Activated T-cell treated with anti-CD3 and anti-CD28 coated beads for 4 hours (primary cell): ENCODE results near the gene FOXF2.

Source experiments
- DNase-seq: peaks from one replicate; pipeline ENCODE4 v3.0.0-alpha.2; 2020

Gene FOXF2

DNA sequence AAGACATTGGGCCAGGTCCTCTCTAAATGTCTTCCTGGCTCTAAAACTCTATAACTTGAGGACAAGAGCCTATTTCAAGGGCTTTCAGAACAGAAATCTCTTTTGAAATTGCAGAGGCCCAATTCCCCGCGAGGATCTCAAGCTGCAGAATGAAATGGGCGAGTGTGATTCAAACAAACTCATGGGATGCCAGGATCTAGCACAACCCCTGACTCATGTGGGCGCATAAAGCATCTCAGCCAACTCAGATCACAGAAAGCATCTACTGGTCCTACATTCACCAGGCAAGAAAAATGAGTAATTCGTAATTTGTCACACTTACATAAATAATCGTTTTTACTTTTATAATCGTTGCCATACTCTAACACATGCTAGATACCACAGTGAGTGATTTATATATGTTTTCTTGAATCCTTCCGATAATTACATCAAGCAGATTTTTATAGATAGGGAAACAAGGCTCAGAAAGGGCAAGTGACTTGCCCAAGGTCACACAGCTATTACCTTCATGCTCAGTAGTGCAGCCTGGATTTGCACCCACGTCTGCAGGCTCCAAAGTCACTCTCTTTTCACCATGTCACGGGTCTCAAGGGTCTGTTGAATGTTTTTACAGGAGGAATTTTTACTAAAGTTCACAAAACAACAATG, 26.2 kb downstream of the FOXF2 start:
- no peak for DNase-seq

DNA sequence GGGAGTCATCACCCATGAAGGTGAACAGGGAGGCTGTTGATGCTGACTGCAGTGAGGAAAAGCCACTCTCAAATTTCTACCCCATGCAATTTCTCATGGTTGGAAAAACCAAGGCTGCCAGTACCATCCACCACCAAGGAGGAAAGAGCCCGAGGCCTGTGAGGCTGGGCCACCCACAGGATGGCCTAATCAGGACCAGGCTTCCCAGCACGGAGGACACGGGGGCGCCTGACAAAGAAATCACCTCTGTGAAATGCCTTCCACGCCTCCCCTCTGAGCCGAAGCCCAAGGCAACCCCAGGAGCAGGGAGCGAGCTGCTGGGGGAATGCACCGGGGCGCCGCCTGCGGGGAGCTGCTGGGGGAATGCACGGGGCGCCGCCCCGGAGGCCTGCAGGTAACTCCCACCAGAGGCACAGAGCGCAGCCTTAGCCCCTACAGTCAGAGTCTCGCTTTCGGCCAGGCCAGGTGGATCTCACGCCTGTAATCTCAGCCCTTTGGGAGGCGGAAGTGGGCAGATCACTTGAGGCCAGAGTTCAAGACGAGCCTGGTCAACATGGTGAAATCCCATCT, 26.9 kb downstream of the FOXF2 start:
- DNase-seq, result no peak

DNA sequence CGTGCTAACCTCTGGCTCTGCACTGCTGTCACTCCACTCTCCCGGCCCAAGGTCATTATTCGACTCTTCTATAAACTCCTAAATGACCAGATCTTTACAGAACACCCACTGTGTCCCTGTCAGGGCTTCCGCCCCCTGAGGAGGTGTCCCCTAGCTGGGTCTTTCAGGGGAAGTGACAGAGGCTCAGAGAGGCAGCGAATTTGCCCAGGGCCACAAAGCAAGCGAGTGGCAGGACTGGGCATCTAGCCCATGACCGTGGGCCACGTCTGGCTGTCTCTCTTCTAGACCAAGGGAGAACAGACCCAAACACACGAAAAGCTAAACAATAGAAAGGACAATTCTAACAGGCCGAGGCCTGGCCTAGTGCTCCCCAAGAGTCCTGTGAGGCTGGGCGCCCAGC, 27.4 kb downstream of the FOXF2 start:
- no peak for DNase-seq

DNA sequence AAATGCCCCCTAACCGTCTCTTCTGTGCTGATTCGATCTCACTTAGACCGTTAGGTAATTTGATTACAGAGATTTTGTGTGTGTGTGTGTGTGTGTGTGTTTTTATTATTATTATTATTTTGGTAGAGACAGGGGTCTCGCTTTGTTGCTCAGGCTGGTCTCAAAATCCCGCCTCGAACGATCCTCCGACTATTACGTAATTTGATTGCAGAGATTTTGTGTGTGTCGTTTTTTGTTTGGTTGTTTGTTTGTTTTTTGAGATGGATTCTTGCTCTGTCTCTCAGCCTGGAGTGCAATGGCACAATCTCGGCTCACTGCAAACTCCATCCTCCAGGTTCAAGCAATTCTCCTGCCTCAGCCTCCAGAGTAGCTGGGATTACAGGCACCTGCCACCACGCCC, 28.3 kb downstream of the FOXF2 start:
- DNase-seq, result no peak

DNA sequence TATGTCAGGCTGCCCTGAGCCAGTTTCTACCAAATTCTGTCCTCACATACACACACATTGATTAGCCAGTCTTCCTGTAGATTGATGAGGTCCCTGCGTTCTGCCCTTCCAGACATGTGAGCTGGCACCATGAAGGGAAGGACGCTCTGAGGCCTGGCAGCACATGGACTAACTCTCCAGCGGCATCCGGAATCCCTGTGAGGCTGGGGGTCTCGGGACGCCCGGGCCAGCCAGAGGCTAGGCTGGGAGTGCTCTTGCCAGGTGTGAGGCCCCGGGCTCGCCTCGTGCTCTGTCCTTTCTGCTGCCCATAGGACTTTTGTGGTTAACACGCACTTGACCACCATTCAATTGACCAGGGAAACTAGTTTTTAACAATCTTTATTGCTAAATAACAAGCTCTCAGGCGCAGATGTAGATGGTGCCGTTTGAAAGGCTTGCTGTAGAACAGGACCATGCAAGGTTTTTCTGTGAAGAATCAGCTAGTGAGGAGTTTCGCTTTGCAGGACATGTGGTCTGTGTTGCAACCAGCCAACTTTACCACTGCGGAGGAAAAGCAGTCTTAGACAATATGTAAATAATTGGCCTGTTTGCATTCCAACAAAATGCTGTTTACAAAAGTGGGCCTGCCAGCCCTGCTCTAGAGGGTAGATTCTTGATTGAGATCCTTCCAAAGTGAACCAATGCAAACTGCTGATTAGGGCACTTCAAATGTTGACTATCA, 29.3 kb downstream of the FOXF2 start:
- no peak for DNase-seq

DNA sequence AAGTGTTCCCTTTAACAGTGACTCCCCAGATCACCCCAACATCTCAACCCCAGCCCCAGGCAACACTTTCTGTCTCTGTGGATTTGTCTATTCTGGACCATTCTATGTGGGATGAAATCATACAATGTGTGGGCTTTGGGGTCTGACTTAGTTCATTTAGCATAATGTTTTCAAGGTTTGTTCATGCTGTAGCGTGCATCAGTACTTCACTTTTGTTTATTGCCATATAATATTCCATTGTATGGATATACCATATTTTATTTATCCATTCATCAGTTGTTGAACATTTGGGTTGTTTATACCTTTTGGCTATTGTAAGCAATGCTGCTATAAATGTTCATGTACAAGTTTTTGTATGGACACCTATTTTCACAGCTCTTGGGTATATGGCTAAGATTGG, 31.0 kb downstream of the FOXF2 start:
- DNase-seq, result no peak

DNA sequence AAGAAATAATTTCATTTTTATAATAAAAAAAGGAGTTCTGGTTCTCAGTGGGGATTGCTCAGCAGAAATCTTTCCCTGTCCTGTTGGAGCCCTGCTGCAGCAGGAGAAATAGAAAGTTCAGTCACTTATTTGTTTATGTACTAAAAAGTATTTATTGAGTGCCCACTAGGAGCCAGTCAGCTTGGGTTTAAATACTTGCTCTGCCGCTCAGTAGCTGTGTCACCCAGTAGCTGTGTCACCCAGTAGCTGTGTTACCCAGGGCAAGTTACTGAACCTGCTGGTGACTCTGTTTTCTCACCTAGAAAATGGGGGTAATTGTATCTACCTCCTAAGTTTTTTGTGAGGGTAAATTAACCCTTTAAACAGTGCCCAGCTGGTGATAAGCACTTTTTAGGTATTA, 32.9 kb downstream of the FOXF2 start:
- DNase-seq, result no peak

DNA sequence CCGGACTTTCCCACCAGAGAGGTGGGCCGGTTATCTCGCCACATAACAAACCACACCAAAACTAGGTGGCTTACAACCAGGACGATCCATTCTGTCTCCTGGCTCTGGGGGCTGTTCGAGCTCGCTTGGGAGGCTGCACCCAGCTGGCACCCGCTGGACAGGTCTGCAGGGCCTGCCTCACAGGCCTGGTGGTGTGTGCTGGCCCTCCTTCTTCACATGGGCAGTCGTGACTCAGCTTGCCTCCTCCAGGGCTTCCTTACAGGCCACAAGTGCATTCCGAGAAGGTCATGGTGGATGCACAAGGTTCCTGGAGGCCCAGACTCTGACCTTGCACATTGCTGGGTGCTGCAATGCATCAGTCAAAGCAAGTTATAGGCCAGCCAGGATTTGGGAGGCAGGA, 34.2 kb downstream of the FOXF2 start:
- DNase-seq, result no peak

DNA sequence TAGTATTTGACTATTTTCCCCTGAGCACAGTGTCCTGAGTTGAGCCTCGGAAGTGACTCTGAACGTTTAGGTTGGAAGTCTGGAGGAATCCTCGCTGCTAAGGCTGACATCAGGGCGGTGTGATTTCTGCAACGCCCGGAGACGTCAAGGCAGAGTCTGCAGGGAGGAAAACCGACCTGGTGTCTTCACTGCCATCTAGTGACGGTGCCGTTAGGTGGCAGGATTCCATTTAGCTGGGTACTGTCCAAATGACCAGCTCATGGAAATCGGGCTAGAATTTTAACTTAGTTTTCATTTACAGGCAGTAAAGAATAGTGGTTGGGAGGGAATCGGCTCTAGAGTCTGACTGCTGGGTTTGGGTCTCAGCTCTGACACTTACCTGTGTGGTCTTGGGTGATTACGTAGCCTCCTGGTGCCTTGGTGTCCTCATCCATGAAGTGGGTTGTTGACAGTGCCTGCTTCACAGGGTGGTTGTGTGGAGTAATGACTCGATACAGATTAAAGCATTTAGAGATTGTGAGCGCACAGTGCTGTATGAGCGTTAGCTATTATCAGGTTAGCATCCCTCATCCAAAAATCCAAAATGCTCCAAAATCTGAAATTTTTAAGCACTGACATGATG, 35.0 kb downstream of the FOXF2 start:
- no peak for DNase-seq

DNA sequence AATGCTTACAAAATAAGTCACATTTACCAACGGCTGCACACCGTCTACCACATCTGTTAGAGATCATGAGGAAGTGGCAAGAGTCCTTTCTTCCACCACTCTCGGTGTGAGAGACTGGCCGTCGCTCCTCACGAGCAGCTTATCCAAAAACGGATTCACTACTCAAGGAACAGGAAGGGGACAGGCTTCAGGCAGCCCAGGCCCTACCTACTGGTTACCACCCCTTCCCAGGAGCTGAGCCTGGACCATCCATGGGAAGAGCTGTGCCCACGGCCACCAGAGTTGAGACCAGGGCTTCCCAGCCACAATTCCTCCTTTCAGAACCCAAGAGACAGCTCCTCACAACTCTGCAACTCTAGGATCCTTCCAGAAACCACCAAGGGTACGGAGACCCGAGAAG, 37.0 kb downstream of the FOXF2 start:
- DNase-seq, result no peak

DNA sequence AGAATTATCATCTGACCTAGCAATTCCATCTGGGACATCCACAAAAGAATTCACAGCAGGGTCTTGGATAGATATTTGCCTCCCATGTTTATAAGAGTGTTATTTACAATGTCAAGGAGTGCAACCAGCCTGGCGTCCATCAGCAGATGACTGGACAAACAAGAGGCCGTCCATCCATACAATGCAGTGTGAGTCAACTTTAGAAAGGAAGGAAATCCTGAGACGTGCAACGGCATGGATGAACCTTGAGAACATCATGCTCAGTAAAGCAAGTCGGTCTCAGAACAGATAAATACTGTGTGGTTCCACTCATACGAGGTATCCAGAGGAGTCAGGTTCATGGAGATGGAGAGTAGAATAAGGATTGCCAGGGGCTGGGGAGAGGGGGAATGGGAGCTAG, 46.4 kb downstream of the FOXF2 start:
- DNase-seq, result no peak

DNA sequence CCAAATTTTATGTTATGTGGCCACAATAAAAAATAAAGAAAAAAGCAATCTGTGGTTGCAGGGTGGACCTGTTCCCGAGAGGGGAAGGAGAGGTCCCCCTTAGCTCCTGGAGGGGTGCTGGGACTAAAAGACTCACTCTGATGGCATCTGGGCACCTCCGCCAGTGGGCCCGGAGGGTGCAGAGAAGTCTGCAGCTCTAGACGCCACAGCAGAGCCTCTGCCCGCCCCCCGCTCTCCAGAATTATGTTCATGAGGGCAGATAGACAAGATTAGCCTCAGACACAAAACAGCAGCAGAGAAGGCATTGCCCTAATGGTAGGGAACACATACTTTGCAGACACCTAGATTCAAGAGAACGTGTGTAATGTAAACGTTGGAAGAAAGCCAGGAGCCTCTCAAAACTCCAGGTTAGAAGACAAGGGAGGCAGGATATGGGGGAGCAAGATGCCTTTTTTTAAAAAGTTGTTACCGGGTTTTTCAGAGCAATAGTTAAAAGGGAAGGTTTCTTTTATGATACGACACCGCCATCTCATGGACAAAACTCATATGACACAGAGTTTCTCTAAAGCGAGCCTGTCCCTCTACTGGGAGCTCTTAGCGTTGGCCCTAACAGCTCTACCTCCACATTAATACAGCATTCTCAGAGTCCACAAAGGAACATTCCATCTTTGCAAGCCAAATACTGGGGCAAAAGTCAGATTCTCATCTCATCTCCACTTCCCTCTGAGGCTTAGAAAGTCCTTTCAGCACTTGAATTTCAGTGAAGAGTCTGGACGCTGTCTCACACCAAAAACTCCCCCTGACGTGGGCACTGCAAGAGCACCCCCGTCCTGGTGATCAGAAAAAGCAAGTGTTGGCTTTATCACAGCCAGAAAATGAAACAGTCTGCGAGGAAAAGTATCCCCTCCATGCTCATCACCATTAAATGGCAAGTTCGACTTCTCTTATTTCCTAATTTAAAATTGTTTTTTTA, 47.2 kb downstream of the FOXF2 start:
- peak; percentile 52 for DNase-seq

DNA sequence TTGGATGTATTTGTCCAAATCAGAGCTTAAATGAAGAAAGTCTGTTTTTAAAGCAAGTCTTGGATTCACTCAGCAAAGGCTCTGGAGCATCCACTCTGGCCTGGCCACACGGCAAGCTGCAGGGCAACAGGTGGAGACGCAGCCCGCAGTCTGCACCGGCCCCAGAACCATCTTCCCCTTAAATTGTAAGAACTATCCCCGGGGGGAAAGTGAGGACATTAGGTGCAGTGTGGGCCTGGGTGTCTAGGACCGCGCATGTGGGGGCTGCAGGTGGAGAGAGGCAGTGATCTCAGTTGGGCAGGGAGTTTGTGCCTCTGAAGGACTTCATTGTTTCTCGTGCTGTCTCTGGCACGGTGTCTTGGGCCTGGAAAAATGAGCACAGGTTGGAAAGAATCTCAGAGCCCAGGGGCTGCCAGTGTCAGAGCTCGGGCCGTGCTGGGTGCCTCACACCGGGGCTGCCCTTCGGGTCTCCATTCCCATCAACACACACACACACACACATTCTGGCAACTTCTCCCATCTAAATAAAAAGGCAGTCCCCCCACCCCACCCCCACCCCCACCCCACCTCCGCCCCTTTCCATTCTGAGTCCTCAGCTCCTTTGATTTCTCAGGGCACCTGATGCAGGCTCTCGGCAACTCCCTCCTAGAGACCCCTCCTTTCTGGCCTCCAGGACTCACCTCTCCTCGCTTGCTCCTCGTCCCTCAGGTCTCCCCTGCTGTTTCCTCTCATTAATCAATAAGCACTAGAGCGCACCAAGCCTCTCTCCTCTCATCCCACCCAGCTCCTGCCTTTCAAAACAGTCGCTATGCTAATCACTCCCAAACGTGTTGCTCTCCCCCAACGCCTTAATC, 48.4 kb downstream of the FOXF2 start:
- no peak for DNase-seq

DNA sequence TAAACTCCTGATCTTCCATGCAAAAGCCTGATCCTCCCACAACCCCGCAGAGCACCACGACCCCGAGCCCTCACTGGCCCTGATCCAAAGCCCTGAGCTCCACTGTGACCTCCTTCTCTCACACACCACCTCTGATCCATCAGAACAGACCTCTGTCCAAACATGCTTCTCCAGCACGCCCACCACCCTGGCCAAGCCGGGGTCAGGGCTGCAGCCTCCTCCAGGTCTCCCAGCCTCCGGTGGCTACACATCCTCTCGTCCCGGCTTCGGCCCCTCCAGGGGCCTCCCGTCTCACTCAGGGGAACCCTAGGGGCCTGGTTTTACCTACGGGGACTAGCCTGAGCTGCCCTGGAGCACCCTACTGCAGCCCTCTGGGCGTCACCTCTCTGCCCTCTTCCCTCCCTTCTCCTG, 49.1 kb downstream of the FOXF2 start:
- no peak for DNase-seq

DNA sequence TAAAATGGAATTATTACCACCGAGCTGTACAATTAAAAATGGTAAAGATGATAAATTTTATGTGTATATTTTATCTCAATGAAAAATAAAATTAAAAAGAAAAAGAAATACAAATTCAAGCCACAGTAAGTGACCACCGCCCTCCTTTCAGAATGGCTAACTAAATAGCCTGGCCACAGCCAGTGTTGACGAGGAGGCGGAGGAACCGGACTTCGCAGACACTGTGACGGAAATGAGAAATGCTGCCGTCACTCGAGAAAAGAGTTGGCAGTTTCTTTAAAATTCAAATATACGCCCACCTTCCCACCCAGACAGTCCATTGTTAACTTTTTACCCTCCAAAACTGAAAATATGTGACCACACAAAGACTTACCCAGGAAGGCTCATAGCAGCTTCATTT, 50.0 kb downstream of the FOXF2 start:
- no peak for DNase-seq

DNA sequence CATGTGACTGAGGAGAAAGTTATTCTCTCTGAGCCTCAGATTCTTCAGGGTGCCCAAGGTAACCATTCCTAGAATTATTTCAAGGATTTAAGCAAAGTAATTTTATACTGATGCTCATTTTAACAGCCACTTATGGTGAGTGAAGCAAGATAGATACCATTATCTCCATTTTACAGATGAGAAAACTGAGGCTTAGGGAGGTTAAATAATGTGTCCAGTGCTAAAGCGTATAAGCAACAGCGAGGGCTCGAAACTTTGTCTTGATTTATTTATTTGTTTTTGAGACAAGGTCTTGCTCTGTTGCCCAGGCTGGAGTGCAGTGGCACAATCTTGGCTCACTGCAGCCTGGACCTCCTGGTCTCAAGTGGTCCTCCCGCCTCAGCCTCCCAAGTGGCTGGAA, 53.6 kb downstream of the FOXF2 start:
- DNase-seq, result no peak
